GM15510 (cell line): ENCODE measurements around the gene TRIM15.

Experiments used
- POLR2A ChIP-seq: IDR thresholded peaks from 3 replicates; pipeline ENCODE4 v1.6.1; 2011; ENCODE audit warnings: borderline replicate concordance; ENCODE audit not compliant: insufficient read length; ENCODE audit errors: extremely low read depth

Gene TRIM15

GRCh38 chr6:30169658-30170614 lies 6.6 kb downstream of the TRIM15 start:
- TF ChIP-seq POLR2A = no peak

- no peak for TF ChIP-seq POLR2A
Observed at GRCh38 chr6:30171677-30172471, 8.5 kb downstream of the TRIM15 start.

GRCh38 chr6:30172681-30173080 lies 9.3 kb downstream of the TRIM15 start:
- no peak for TF ChIP-seq POLR2A

- TF ChIP-seq POLR2A = no peak
Observed at GRCh38 chr6:30175765-30176164, 12.4 kb downstream of the TRIM15 start.

- no peak for TF ChIP-seq POLR2A
Observed at GRCh38 chr6:30178837-30179236, 15.5 kb downstream of the TRIM15 start.

- TF ChIP-seq POLR2A = no peak
Observed at GRCh38 chr6:30180145-30180544, 16.8 kb downstream of the TRIM15 start.

DNA sequence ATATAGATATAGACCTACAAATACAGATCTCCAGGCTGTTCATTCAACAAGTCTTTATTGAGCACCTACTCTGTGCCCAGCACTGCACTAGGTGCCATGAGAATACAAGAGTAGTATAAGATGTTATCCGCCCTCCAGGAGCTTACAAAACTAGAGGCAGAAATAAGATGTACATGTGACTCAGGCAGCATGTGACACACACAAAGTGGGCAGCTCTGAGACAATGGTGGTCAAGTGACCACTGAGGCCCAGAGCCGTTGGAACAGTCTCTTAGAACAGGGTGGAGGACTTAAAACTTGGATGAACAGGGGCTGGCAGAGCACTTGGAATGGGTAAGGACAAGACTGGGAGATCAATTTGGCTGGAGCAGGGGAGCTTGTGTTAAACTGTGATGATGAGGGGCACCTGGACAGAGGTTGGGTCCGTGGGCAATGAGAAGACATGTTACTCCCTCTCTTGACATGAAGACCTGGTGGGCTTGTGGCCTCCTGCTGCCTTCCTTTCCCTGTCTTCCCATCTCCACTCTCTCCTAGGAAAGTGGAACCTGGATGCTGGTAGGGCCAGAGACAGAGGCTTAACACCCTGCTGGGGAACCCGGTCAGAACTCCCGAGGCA lies 21.2 kb downstream of the TRIM15 start:
- TF ChIP-seq POLR2A = no peak

GRCh38 chr6:30185846-30186484 lies 22.6 kb downstream of the TRIM15 start:
- no peak for TF ChIP-seq POLR2A

- no peak for TF ChIP-seq POLR2A
Observed at GRCh38 chr6:30188541-30188940, 25.2 kb downstream of the TRIM15 start.

- TF ChIP-seq POLR2A = no peak
Observed at GRCh38 chr6:30192076-30192475, 28.7 kb downstream of the TRIM15 start.

DNA sequence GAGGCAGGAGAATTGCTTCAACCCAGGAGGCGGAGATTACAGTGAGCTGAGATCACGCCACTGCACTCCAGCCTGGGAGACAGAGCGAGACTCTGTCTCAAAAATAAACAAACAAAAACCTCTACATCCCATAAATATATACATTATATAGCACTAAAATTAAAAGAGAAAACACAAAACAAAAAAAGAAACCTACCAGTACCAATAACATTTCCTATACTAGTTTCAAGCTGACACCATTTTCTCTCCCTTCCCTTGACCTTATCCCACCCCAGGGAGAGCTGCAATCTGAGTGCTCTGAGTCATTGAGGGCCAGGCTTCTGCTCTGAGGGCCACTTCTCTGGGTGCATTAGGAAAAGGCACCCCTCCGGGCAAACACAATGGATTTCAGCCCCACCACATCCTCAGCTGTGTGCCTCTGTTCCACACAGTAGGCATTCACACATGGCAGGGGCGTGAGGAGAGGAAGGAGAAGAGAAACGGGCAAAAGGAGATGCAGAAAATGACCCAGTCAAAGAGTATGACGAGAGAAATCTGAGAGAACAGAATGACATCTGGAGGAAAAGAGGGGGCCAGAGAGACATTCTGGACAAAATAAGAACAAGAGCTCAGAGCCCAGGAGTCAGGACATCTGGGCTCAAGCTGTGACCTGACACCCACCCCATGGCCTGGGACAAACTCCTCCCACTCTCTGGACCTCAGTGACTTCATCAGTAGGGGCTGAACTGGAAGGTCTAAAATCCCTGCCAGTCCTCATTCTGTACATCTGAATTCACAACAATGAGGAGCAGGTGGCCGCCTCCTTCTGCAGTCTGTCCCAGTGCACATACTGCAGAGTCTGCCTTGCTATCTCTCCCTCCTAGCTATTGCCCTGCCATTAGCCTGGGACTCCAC lies 31.7 kb downstream of the TRIM15 start:
- TF ChIP-seq POLR2A = no peak

DNA sequence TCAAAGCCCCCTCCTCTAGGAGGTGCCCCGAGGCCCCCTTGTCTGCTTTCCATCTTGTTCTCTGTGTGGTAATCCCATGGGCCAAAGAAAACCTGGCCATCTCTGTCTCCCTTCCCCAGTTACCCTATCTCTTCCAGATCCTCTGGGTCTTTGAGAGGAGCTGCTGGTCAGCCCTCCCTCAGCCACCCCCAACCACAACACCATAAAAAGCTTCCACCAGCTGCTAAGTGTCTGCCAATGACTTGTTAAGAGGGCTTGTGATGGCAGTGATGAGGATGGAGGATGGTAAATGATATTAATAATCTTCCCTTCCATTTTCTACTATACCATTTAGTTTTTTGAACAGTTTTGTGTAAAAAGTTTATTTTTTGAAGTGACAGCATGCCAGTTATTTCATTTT lies 32.6 kb downstream of the TRIM15 start:
- TF ChIP-seq POLR2A = no peak

DNA sequence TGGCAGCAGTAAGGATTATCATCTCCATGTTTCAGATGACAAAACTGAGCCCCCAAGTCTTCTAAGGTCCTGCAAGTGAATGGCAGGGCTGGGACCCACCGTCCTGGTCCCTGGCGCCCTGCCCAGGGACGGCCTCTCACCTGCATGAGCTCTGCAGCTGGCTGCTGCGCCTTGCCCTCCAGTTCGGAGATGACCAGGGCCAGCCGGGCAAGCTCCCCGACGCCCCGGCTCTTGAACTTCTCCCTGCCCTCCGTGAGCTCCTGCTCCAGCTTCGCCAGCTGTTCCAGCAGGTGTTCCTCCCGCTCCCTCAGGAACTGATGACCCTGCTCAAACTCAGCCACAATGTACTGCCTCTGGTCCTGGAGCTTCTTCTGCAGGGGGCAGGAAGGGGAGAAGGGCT lies 33.0 kb downstream of the TRIM15 start:
- TF ChIP-seq POLR2A = no peak
